HEK293 (cell line): ENCODE measurements around the gene GGA1.

Experiments
- CTCF ChIA-PET: fragments of 350-600 bp; formaldehyde crosslinking; extraction: SDS; loops from one replicate; lab custom pipeline; 2021; ENCODE audit warnings: antibody characterized with exemption; lab: Yijun Ruan, JAX
- POLR2A ChIA-PET: fragments of 300-600 bp; formaldehyde crosslinking; extraction: SDS; loops from one replicate; lab custom pipeline; 2020; ENCODE audit warnings: antibody characterized with exemption, inconsistent platforms; lab: Yijun Ruan, JAX
- H3K27ac ChIP-seq: fragments of 200-500 bp; sonication (Bioruptor generic); 2 replicates; pipeline ENCODE4 v1.5.1; 2014; ENCODE audit warnings: low read depth, low read length, control low read depth, inconsistent platforms; ENCODE audit errors: extremely low read depth
- H3K36me3 ChIP-seq, 2 experiments: fragments of 200-500 bp in 1 of 2; sonication (Bioruptor generic) in 1 of 2; 1 replicate in 1 of 2; 2 replicates in 1 of 2; pipeline ENCODE4 v1.5.1; 2014 to 2017; ENCODE audit warnings: inconsistent platforms in 2 of 2, low read length in 2 of 2; ENCODE audit not compliant: control insufficient read depth in 2 of 2, insufficient read depth in 1 of 2
- H3K4me1 ChIP-seq: fragments of 200-500 bp; sonication (Bioruptor generic); 2 replicates; pipeline ENCODE4 v1.5.1; 2014; ENCODE audit warnings: mild to moderate bottlenecking, low read length, inconsistent platforms; ENCODE audit not compliant: control insufficient read depth, insufficient read depth
- H3K4me3 ChIP-seq: 2 replicates; pipeline ENCODE4 v1.5.1; 2011; ENCODE audit warnings: low read depth, mild to moderate bottlenecking, control low read depth, low read length, moderate library complexity
- H3K9me3 ChIP-seq: fragments of 200-500 bp; sonication (Bioruptor generic); 2 replicates; pipeline ENCODE4 v1.5.1; 2014; ENCODE audit warnings: low read depth, low read length, inconsistent platforms; ENCODE audit not compliant: control insufficient read depth, insufficient read depth
- KLF8 ChIP-seq: fragments of 450-650 bp; formaldehyde crosslinking; IDR thresholded peaks from 2 replicates; pipeline ENCODE4 v1.5.1; 2016; ENCODE audit warnings: missing biosample characterization, missing genetic modification characterization
- PRDM1 ChIP-seq: fragments of 450-650 bp; formaldehyde crosslinking; IDR thresholded peaks from 2 replicates; pipeline ENCODE4; 2016; ENCODE audit warnings: missing biosample characterization, missing genetic modification characterization
- SCRT2 ChIP-seq: fragments of 450-650 bp; formaldehyde crosslinking; IDR thresholded peaks from 2 replicates; pipeline ENCODE4 v1.5.1; 2016; ENCODE audit warnings: missing biosample characterization, missing genetic modification characterization
- SETDB1 ChIP-seq: IDR thresholded peaks from one replicate; pipeline ENCODE4 v1.6.1; 2017; ENCODE audit warnings: mild to moderate bottlenecking, low read length, moderate library complexity, mixed read lengths; ENCODE audit not compliant: insufficient read length
- YY1 ChIP-seq: fragments of 450-650 bp; formaldehyde crosslinking; IDR thresholded peaks from 2 replicates; pipeline ENCODE4 v1.5.1; 2018; ENCODE audit warnings: missing biosample characterization, missing genetic modification characterization
- YY2 ChIP-seq: fragments of 450-650 bp; formaldehyde crosslinking; IDR thresholded peaks from 2 replicates; pipeline ENCODE4 v1.5.1; 2016; ENCODE audit warnings: missing biosample characterization, missing genetic modification characterization
- ZBTB17 ChIP-seq: fragments of 450-650 bp; formaldehyde crosslinking; IDR thresholded peaks from 2 replicates; pipeline ENCODE4 v1.5.1; 2016; ENCODE audit warnings: missing biosample characterization, missing genetic modification characterization
- ZFP69B ChIP-seq: fragments of 450-650 bp; formaldehyde crosslinking; IDR thresholded peaks from 2 replicates; pipeline ENCODE4 v1.5.1; 2016; ENCODE audit warnings: missing biosample characterization, missing genetic modification characterization
- ZIC2 ChIP-seq: fragments of 450-650 bp; formaldehyde crosslinking; IDR thresholded peaks from 2 replicates; pipeline ENCODE4 v1.5.1; 2016; ENCODE audit warnings: missing biosample characterization, missing genetic modification characterization
- ZNF132 ChIP-seq: fragments of 450-650 bp; formaldehyde crosslinking; IDR thresholded peaks from 2 replicates; pipeline ENCODE4 v1.5.1; 2017; ENCODE audit warnings: missing biosample characterization, missing genetic modification characterization, borderline replicate concordance
- ZNF214 ChIP-seq: fragments of 450-650 bp; formaldehyde crosslinking; IDR thresholded peaks from 2 replicates; pipeline ENCODE4 v1.5.1; 2017; ENCODE audit warnings: missing biosample characterization, mild to moderate bottlenecking, missing genetic modification characterization, borderline replicate concordance
- ZNF37A ChIP-seq: fragments of 450-650 bp; IDR thresholded peaks from 2 replicates; pipeline ENCODE4 v1.5.1; 2018; ENCODE audit warnings: missing biosample characterization, missing genetic modification characterization
- ZNF394 ChIP-seq: fragments of 450-650 bp; formaldehyde crosslinking; IDR thresholded peaks from 2 replicates; pipeline ENCODE4 v1.5.1; 2016; ENCODE audit warnings: missing biosample characterization, missing genetic modification characterization, mild to moderate bottlenecking, moderate library complexity, borderline replicate concordance
- ZNF560 ChIP-seq: fragments of 450-650 bp; formaldehyde crosslinking; IDR thresholded peaks from 2 replicates; pipeline ENCODE4 v1.5.1; 2017; ENCODE audit warnings: missing biosample characterization, missing genetic modification characterization, borderline replicate concordance
- ZNF600 ChIP-seq: fragments of 450-650 bp; formaldehyde crosslinking; IDR thresholded peaks from 2 replicates; pipeline ENCODE4 v1.5.1; 2016; ENCODE audit warnings: missing biosample characterization, missing genetic modification characterization
- ZNF623 ChIP-seq: fragments of 450-650 bp; formaldehyde crosslinking; IDR thresholded peaks from 2 replicates; pipeline ENCODE4 v1.5.1; 2016; ENCODE audit warnings: missing biosample characterization, missing genetic modification characterization
- ZNF624 ChIP-seq: fragments of 450-650 bp; formaldehyde crosslinking; IDR thresholded peaks from 2 replicates; pipeline ENCODE4 v1.5.1; 2017; ENCODE audit warnings: missing biosample characterization, missing genetic modification characterization
- ZNF76 ChIP-seq: fragments of 450-650 bp; formaldehyde crosslinking; IDR thresholded peaks from 2 replicates; pipeline ENCODE4; 2016; ENCODE audit warnings: low read depth, missing biosample characterization, missing genetic modification characterization, borderline replicate concordance
- ZNF768 ChIP-seq: fragments of 450-650 bp; formaldehyde crosslinking; IDR thresholded peaks from 2 replicates; pipeline ENCODE4 v1.5.1; 2018; ENCODE audit warnings: missing biosample characterization, mild to moderate bottlenecking, missing genetic modification characterization
- TF ChIP-seq, protein P1 (sequence below): fragments of 450-650 bp; formaldehyde crosslinking; IDR thresholded peaks from 2 replicates; pipeline ENCODE4 v1.5.1; 2017; ENCODE audit warnings: missing biosample characterization, missing genetic modification characterization
- TF ChIP-seq, protein P2 (sequence below): fragments of 450-650 bp; IDR thresholded peaks from 2 replicates; pipeline ENCODE4 v1.5.1; 2018; ENCODE audit warnings: missing biosample characterization, missing genetic modification characterization
- TF ChIP-seq, protein P3 (sequence below): fragments of 450-650 bp; formaldehyde crosslinking; IDR thresholded peaks from 2 replicates; pipeline ENCODE4 v1.5.1; 2017; ENCODE audit warnings: missing biosample characterization, missing genetic modification characterization
- TF ChIP-seq, protein P4 (sequence below): fragments of 450-650 bp; formaldehyde crosslinking; IDR thresholded peaks from 2 replicates; pipeline ENCODE4 v1.5.1; 2016; ENCODE audit warnings: missing biosample characterization, missing genetic modification characterization

GGA1 gene

DNA sequence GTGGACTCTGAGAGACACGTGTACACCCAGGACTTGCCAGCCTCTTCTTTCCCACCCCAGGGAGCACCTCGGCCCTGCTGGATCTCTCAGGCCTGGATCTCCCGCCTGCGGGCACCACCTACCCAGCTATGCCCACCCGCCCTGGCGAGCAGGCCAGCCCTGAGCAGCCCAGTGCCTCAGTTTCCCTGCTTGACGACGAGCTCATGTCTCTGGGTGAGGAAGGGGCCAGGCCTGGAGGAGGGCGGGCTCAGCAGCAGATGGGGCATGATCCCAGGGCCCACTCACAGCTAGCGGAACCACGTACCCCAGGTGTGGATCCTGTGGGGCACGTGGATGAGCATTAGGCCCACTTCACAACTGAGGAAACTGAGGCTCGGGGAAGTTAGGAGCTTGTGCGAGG, 17.1 kb downstream of the GGA1 start (continued):
- TF ChIP-seq PRDM1 (no peak), ZNF132 (no peak), SETDB1 (no peak), ZNF37A (tag by site-specific recombination) (no peak)
- TF ChIP-seq, protein P1, sequence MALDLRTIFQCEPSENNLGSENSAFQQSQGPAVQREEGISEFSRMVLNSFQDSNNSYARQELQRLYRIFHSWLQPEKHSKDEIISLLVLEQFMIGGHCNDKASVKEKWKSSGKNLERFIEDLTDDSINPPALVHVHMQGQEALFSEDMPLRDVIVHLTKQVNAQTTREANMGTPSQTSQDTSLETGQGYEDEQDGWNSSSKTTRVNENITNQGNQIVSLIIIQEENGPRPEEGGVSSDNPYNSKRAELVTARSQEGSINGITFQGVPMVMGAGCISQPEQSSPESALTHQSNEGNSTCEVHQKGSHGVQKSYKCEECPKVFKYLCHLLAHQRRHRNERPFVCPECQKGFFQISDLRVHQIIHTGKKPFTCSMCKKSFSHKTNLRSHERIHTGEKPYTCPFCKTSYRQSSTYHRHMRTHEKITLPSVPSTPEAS: no peak

DNA sequence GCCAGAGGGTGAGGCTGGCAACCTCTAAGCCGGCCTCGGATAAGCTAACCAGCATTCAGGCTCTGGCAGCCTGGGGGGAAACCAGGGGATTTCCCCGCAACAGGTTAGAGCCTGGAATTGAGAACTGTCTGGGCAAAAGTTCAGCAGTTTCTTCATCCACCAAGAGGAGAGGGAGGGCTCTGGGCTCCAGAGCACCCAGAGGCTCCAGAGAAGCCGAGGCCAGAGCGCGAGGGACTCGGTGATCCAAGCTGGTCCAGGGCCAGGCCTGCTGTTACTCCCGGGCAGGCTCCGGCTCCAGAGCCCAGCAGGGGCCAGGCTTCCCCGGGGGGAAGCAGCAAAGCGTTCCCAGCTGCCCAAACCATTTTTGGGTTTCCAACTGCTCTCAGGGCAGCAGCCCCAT, 17.5 kb downstream of the GGA1 start:
- H3K4me1 ChIP-seq: no peaks in the 10 kb centered on the region
- H3K27ac ChIP-seq: no peak overlapping the region
- TF ChIP-seq ZIC2 (tag by site-specific recombination) (peak; percentile 90), ZBTB17 (tag by site-specific recombination) (0 out of 2 replicates have a peak, but pooled peaks have one; percentile 14), KLF8 (tag by site-specific recombination) (no peak), ZNF394 (no peak), SCRT2 (tag by site-specific recombination) (peak; percentile 59; the same call in 1 of the 2 replicates), SETDB1 (no peak), ZNF600 (tag by site-specific recombination) (peak; percentile 47; the same call in 1 of the 2 replicates)
- TF ChIP-seq, protein P2, sequence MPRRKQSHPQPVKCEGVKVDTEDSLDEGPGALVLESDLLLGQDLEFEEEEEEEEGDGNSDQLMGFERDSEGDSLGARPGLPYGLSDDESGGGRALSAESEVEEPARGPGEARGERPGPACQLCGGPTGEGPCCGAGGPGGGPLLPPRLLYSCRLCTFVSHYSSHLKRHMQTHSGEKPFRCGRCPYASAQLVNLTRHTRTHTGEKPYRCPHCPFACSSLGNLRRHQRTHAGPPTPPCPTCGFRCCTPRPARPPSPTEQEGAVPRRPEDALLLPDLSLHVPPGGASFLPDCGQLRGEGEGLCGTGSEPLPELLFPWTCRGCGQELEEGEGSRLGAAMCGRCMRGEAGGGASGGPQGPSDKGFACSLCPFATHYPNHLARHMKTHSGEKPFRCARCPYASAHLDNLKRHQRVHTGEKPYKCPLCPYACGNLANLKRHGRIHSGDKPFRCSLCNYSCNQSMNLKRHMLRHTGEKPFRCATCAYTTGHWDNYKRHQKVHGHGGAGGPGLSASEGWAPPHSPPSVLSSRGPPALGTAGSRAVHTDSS (tag by site-specific recombination): no peak
- TF ChIP-seq, protein P3, sequence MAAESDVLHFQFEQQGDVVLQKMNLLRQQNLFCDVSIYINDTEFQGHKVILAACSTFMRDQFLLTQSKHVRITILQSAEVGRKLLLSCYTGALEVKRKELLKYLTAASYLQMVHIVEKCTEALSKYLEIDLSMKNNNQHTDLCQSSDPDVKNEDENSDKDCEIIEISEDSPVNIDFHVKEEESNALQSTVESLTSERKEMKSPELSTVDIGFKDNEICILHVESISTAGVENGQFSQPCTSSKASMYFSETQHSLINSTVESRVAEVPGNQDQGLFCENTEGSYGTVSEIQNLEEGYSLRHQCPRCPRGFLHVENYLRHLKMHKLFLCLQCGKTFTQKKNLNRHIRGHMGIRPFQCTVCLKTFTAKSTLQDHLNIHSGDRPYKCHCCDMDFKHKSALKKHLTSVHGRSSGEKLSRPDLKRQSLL (tag by site-specific recombination): peak; percentile 73
- ChIA-PET POLR2A (interaction anchor here (1.4 to 1.9 kb wide), 2 partner anchors 12 to 32 kb away, joined by 4 to 5 read pairs; partner anchors contain the start of gene PDXP), CTCF (interaction anchor here (0.7 to 10.4 kb wide), 7 partner anchors 8 to 237 kb away, joined by 3 to 107 read pairs (median 4); no protein-coding TSS in a partner anchor)
- H3K4me3 ChIP-seq: no peak overlapping the region
- peaks cover 12 to 86% of the 10 kb centered on the region in 2 experiments; a peak in 2 of 3 replicates for H3K36me3 ChIP-seq
- no peaks in the 10 kb centered on the region for H3K9me3 ChIP-seq

DNA sequence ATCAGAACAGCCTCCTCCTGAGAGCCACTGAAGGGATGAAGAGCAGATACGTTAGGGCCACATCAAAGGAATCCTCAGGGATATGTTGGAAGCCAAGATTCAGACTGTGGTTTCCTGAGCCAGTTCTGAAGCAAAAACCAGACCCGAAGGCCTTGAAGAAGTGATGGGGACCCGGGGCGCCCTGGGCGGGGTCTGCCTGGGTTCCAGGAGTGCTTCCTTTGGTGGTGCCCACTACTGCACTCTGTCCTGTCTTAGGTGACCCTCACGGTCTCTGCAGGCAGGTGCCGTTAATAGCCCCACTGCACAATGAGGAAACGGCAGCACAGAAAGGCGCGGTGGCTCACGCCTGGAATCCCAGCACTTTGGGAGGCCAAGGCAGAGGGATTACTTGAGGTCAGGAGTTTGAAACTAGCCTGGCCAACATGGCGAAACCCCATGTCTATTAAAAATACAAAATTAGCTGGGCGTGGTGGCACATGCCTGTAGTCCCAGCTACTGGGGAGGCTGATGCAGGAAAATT, 18.0 kb downstream of the GGA1 start:
- H3K27ac ChIP-seq: no peak overlapping the region
- TF ChIP-seq ZIC2 (tag by site-specific recombination) (peak; percentile 2; the same call in 1 of the 2 replicates), ZNF623 (tag by site-specific recombination) (no peak)
- POLR2A ChIA-PET: interaction anchor here (1.3 to 2.6 kb wide), 4 partner anchors 11 to 32 kb away, joined by 4 to 8 read pairs (median 4); partner anchors contain the start of genes GGA1 and PDXP
- no peaks in the 10 kb centered on the region for H3K4me1 ChIP-seq
- no peaks in the 10 kb centered on the region for H3K9me3 ChIP-seq
- no peak overlapping the region for H3K4me3 ChIP-seq
- CTCF ChIA-PET: interaction anchor here (0.7 to 10.4 kb wide), 4 partner anchors 9 to 23 kb away, joined by 3 to 107 read pairs (median 4); no protein-coding TSS in a partner anchor
- H3K36me3 ChIP-seq: peaks cover 12 to 86% of the 10 kb centered on the region in 2 experiments; a peak in 2 of 3 replicates

DNA sequence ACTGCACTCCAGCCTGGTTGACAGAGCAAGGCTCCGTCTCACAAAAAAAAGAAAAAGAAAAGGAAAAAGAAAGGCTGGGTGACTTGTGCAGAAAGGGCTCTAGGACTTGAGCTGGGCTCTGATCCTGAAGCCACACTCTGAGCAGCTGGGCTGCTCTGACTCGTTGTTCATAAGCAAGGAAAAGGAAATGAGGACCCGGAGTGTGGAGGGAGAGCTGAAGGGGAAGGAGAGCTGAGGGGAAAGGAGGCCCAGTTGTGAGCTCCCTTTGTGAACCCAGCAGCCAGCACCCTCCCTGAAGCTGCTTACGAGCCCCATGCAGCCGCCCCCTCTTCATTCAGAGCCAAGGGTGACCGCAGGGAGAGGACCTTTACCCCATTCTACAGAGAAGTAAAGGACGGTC, 18.5 kb downstream of the GGA1 start:
- no peak for TF ChIP-seq ZNF560
- no peak for TF ChIP-seq ZFP69B (tag by site-specific recombination)
- TF ChIP-seq ZNF624 (tag by site-specific recombination): no peak
- TF ChIP-seq, protein P4, sequence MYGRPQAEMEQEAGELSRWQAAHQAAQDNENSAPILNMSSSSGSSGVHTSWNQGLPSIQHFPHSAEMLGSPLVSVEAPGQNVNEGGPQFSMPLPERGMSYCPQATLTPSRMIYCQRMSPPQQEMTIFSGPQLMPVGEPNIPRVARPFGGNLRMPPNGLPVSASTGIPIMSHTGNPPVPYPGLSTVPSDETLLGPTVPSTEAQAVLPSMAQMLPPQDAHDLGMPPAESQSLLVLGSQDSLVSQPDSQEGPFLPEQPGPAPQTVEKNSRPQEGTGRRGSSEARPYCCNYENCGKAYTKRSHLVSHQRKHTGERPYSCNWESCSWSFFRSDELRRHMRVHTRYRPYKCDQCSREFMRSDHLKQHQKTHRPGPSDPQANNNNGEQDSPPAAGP: no peak
- no peak for TF ChIP-seq YY1 (tag by site-specific recombination)
- TF ChIP-seq ZNF214: no peak
- TF ChIP-seq ZNF768 (tag by site-specific recombination): no peak
- TF ChIP-seq YY2 (tag by site-specific recombination): no peak
- TF ChIP-seq ZNF76 (tag by site-specific recombination): no peak
- Histone ChIP-seq H3K4me3 (no peak overlapping the region), H3K4me1 (no peaks in the 10 kb centered on the region), H3K36me3 (peaks cover 10 to 90% of the 10 kb centered on the region in 2 experiments; a peak in 2 of 3 replicates), H3K9me3 (no peaks in the 10 kb centered on the region), H3K27ac (no peak overlapping the region)
- ChIA-PET POLR2A (interaction anchor here (1.3 to 2.6 kb wide), 3 partner anchors 11 to 19 kb away, joined by 4 to 8 read pairs (median 4); partner anchors contain the start of gene GGA1), CTCF (interaction anchor here (0.8 to 10.4 kb wide), 5 partner anchors 9 to 23 kb away, joined by 3 to 107 read pairs (median 3); no protein-coding TSS in a partner anchor)
